HCT116 (cell line): ENCODE measurements around the gene GDI1. TPM values are rescaled to one million over a fixed set of nuclear protein-coding genes. Genes with fewer than 3 reads are reported as not detected.

ENCODE experiments used
- ATAC-seq: fragments of 200-7000 bp; cut with Tn5 transposase; 2 replicates; pipeline ENCODE4 v1.9.1; 2020; ENCODE audit warnings: mild to moderate bottlenecking, moderate library complexity
- BruUV-seq: library from RNA; stranded (reverse); fragments of 400-500 nt; replicated peaks from 2 replicates; lab custom pipeline; 2021; lab: Mats Ljungman, UMichigan
- CTCF ChIA-PET: fragments of 300-600 bp; sonication (Branson Sonifier 250); formaldehyde crosslinking; loops from one replicate; lab custom pipeline; 2021; ENCODE audit warnings: antibody characterized with exemption; lab: Charles Lee
- POLR2A ChIA-PET: fragments of 300-600, 350-600 bp; sonication (Branson Sonifier 250); formaldehyde crosslinking; loops from one replicate; lab custom pipeline; 2021; ENCODE audit warnings: antibody characterized with exemption; lab: Charles Lee
- RAD21 ChIA-PET, 2 experiments: fragments of 300-600 bp; sonication (Branson Sonifier 250); formaldehyde crosslinking; loops; one replicate each; lab custom pipeline; 2023; ENCODE audit warnings: low total read pairs in 2 of 2; ENCODE audit not compliant: uncharacterized antibody in 2 of 2, unreplicated experiment in 2 of 2, low non-redundant PET in 1 of 2; lab: Charles Lee
- DNase-seq: peaks from one replicate; pipeline ENCODE4 v3.0.0-alpha.2; 2010; ENCODE audit warnings: low read depth, low spot score
- H2AFZ ChIP-seq: fragments of 200-600 bp; shearing (Covaris generic), sonication (generic); 2 replicates; pipeline ENCODE4 v1.6.1; 2017; ENCODE audit warnings: low read depth, mixed run types, mixed read lengths, antibody characterized with exemption, low read length; ENCODE audit not compliant: poor library complexity, severe bottlenecking
- H3K27ac ChIP-seq: 2 replicates; pipeline ENCODE4 v1.5.1; 2012; ENCODE audit warnings: low read depth, low read length
- H3K27me3 ChIP-seq: fragments of 200-600 bp; sonication (generic); 2 replicates; pipeline ENCODE4 v1.6.1; 2016; ENCODE audit warnings: mixed run types, low read length, mixed read lengths; ENCODE audit not compliant: insufficient read depth
- H3K36me3 ChIP-seq, 2 experiments: fragments of 200-500 bp in 1 of 2; fragments of 200-600 bp in 1 of 2; sonication (Bioruptor generic) in 1 of 2; sonication (generic) in 1 of 2; 2 replicates each; pipeline versions ENCODE4 v1.5.1 to v1.6.1; 2014 to 2016; ENCODE audit warnings: low read length in 2 of 2, inconsistent platforms in 1 of 2, mixed read lengths in 1 of 2, mixed run types in 1 of 2; ENCODE audit not compliant: insufficient read depth in 2 of 2, control insufficient read depth in 1 of 2
- H3K4me1 ChIP-seq, 2 experiments: fragments of 200-600 bp in 1 of 2; sonication (generic) in 1 of 2; 2 replicates each; pipeline versions ENCODE4 v1.5.1 to v1.6.1; 2012 to 2017; ENCODE audit warnings: low read length in 2 of 2, inconsistent platforms in 1 of 2, mild to moderate bottlenecking in 1 of 2, mixed read lengths in 1 of 2, mixed run types in 1 of 2, moderate library complexity in 1 of 2; ENCODE audit not compliant: insufficient read depth in 2 of 2, control insufficient read depth in 1 of 2
- H3K4me2 ChIP-seq: fragments of 200-600 bp; sonication (generic); 2 replicates; pipeline ENCODE4 v1.6.1; 2017; ENCODE audit warnings: mixed run types, low read length, mixed read lengths
- H3K4me3 ChIP-seq, 2 experiments: fragments of 200-600 bp in 1 of 2; sonication (generic) in 1 of 2; replicated peaks in 1 of 2; 2 replicates each; pipeline ENCODE4 v1.5.1; 2011 to 2016; ENCODE audit warnings: low read length in 2 of 2, control low read depth in 1 of 2, low read depth in 1 of 2, mild to moderate bottlenecking in 1 of 2, mixed read lengths in 1 of 2, mixed run types in 1 of 2
- H3K79me2 ChIP-seq: fragments of 200-600 bp; sonication (generic); 2 replicates; pipeline ENCODE4 v1.6.1; 2017; ENCODE audit warnings: mild to moderate bottlenecking, mixed run types, low read length, moderate library complexity, mixed read lengths; ENCODE audit not compliant: insufficient read depth
- H3K9ac ChIP-seq: fragments of 200-600 bp; sonication (generic); 2 replicates; pipeline ENCODE4 v1.6.1; 2016; ENCODE audit warnings: low read length, mixed read lengths
- H3K9me2 ChIP-seq: fragments of 200-600 bp; sonication (generic), shearing (Covaris generic); 2 replicates; pipeline ENCODE4 v1.6.1; 2017; ENCODE audit warnings: mixed run types, mild to moderate bottlenecking, moderate library complexity; ENCODE audit not compliant: insufficient read depth
- H3K9me3 ChIP-seq, 2 experiments: fragments of 200-500 bp in 1 of 2; fragments of 200-600 bp in 1 of 2; sonication (Bioruptor generic) in 1 of 2; sonication (generic) in 1 of 2; 2 replicates each; pipeline ENCODE4 v1.6.1; 2014 to 2017; ENCODE audit warnings: low read length in 2 of 2, mixed read lengths in 2 of 2, inconsistent platforms in 1 of 2, low read depth in 1 of 2, mild to moderate bottlenecking in 1 of 2, mixed run types in 1 of 2, moderate library complexity in 1 of 2; ENCODE audit not compliant: control insufficient read depth in 1 of 2, insufficient read depth in 1 of 2
- H4K20me1 ChIP-seq: fragments of 200-600 bp; sonication (generic), shearing (Covaris generic); 2 replicates; pipeline ENCODE4 v1.6.1; 2017; ENCODE audit warnings: mixed run types, mild to moderate bottlenecking, moderate library complexity; ENCODE audit not compliant: insufficient read depth
- POLR2A ChIP-seq: IDR thresholded peaks from 2 replicates; pipeline ENCODE4 v1.7.0; 2011; ENCODE audit warnings: borderline replicate concordance; ENCODE audit not compliant: insufficient read depth, insufficient read length; ENCODE audit errors: extremely low read depth
- POLR2AphosphoS5 ChIP-seq: IDR thresholded peaks from 2 replicates; pipeline ENCODE4 v1.6.1; 2011; ENCODE audit warnings: mild to moderate bottlenecking, low read depth, low read length, moderate library complexity
- RAD21 ChIP-seq: IDR thresholded peaks from 2 replicates; pipeline ENCODE4 v1.6.1; 2012; ENCODE audit warnings: low read depth, mild to moderate bottlenecking
- SIN3A ChIP-seq: IDR thresholded peaks from 2 replicates; pipeline ENCODE4 v1.6.1; 2012; ENCODE audit warnings: low read depth
- YY1 ChIP-seq: IDR thresholded peaks from 2 replicates; pipeline ENCODE4 v1.6.1; 2011; ENCODE audit warnings: low read length, low read depth, moderate library complexity, mild to moderate bottlenecking; ENCODE audit not compliant: insufficient replicate concordance; ENCODE audit errors: extremely low read depth
- ZNF274 ChIP-seq: fragments of 200-500 bp; sonication (Bioruptor generic); IDR thresholded peaks from 2 replicates; pipeline ENCODE4 v1.6.1; 2014; ENCODE audit warnings: mild to moderate bottlenecking, low read depth, low read length, inconsistent platforms
- intact Hi-C: fragments of 100-400 bp; cut with micrococcal nuclease; formaldehyde crosslinking; loops from 2 replicates; pipeline ENCODE4 v1.10.0; 2022
- total RNA-seq: library from RNA; stranded (reverse); gene quantifications from one replicate; pipeline ENCODE4 v1.2.1, GENCODE V29; 2021; ENCODE audit not compliant: unreplicated experiment
- TF ChIP-seq, protein P1 (sequence below): IDR thresholded peaks from 2 replicates; pipeline ENCODE4 v1.6.1; 2012
- TF ChIP-seq, protein P2 (sequence below): IDR thresholded peaks from 2 replicates; pipeline ENCODE4 v1.6.1; 2011; ENCODE audit warnings: mild to moderate bottlenecking, low read length, moderate library complexity; ENCODE audit not compliant: insufficient replicate concordance; ENCODE audit errors: extremely low read depth
- TF ChIP-seq, protein P3 (sequence below), 3 experiments: fragments of 200-600 bp in 1 of 3; sonication (generic) in 1 of 3; IDR thresholded peaks in 2 of 3; conservative IDR thresholded peaks in 1 of 3; 2 replicates each; pipeline ENCODE4 v1.5.1; 2012 to 2017; ENCODE audit warnings: low read depth in 2 of 3, low read length in 2 of 3, antibody characterized with exemption in 1 of 3, borderline replicate concordance in 1 of 3, control low read depth in 1 of 3, mild to moderate bottlenecking in 1 of 3, mixed read lengths in 1 of 3, mixed run types in 1 of 3, moderate library complexity in 1 of 3; ENCODE audit not compliant: insufficient read depth in 1 of 3

The GDI1 gene
- total RNA-seq, 1 experiment from 2014 or later = 122 TPM

DNA sequence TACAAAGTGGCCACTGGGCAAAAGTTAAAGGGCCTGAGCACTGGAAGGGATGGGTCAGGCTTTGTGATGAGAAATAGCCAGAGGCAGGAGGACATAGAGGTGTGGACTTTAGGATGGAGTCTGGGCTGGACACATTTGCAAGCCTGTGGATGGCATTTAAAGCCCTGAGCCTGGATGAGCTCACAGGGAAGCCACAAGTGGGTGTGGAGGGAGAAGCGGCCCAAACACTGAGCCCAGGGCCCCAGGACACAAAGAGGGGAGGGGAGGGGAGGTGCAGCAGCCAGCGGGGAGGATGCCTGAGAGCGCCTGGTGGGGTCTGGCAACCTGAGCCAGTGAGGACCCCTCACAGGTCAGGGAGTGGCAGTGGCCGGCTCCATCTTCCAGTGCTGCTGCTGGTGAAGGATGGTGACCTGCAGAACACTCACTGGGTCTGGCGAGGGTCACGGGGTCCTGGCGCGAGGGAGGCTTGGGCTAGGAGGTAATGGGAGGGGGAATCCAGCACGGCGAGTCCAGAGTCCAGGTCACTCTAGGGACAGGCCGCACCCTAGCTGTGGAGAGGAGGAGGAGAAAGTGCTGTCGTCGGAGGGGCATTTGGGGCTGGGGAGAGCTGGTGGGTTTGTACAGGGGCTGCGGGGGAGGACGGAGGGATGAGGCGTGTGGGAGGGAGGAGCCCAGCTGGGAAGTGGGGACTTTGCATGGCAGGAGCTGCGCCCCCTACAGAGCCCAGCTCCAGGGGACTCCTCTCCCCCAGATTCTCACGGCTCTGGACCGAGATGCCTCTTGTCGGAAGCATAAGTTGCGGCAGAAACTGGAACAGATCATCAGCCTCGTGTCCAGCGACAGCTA, 35.1 kb downstream of the GDI1 start (continued):
- TF ChIP-seq, protein P1, sequence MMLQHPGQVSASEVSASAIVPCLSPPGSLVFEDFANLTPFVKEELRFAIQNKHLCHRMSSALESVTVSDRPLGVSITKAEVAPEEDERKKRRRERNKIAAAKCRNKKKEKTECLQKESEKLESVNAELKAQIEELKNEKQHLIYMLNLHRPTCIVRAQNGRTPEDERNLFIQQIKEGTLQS = no peak
- TF ChIP-seq POLR2A (no peak), SIN3A (no peak), POLR2AphosphoS5 (no peak), YY1 (no peak)

DNA sequence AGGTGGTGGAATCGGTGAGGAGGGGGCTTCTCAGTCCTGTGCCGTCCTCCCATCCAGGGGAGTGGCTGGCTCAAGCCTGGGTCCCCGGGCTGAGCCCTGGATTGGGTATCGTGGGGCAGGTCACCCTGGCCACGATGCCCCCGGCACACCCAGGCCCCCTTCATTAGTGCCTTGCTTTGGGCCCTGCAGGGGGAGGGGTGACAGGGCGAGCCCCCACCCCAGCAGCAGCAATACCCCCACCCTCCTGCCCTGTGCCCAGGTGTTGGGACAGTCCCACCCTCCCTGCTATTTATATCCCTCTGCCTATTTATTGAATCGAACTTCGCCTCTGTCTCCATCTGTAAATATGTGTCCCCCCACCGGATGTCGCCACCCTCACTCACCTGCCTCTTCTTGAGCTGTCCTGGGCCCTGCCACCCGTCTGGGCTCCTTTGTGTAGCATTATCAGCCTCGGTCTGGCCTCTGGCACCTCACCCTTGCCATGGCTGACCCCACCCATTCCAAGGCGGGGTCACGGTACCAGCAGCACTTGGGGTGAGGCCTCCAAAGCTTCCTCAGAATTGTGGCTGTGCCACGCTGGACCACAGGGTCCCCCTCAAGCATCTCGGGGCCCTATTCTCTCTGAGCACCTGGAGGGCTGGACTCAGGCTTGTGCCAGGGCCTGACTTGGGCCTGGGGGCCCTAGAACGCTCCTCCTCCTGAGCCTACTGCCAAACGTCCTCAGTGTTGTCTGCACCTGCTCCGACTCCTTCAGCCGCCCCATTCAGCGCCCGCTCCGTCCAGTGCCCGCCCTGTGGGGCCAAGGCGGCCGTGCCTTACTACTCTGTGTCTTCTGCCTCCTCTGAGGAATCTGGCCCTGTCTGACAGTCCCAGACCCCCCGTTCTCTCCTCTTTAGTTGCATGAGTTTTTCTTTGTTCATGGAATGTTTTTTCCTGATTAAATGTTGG, 36.0 kb downstream of the GDI1 start:
- Histone ChIP-seq H2AFZ (no peak overlapping the region), H3K4me2 (no peak overlapping the region), H4K20me1 (no peaks in the 10 kb centered on the region), H3K9me2 (no peaks in the 10 kb centered on the region), H3K27me3 (no peaks in the 10 kb centered on the region), H3K4me3 (no peak overlapping the region), H3K9ac (no peak overlapping the region), H3K79me2 (no peaks in the 10 kb centered on the region), H3K36me3 (no peaks in the 10 kb centered on the region; a peak in 1 of 4 replicates), H3K9me3 (no peaks in the 10 kb centered on the region), H3K27ac (no peak overlapping the region), H3K4me1 (no peaks in the 10 kb centered on the region)
- ChIA-PET CTCF (no interaction called here), RAD21 (no interaction called here), POLR2A (no interaction called here)
- intact Hi-C loops = no loop called here
- no TSS peak for BruUV-seq
- DNase-seq = no peak
- no peak for ATAC-seq
- TF ChIP-seq, protein P2, sequence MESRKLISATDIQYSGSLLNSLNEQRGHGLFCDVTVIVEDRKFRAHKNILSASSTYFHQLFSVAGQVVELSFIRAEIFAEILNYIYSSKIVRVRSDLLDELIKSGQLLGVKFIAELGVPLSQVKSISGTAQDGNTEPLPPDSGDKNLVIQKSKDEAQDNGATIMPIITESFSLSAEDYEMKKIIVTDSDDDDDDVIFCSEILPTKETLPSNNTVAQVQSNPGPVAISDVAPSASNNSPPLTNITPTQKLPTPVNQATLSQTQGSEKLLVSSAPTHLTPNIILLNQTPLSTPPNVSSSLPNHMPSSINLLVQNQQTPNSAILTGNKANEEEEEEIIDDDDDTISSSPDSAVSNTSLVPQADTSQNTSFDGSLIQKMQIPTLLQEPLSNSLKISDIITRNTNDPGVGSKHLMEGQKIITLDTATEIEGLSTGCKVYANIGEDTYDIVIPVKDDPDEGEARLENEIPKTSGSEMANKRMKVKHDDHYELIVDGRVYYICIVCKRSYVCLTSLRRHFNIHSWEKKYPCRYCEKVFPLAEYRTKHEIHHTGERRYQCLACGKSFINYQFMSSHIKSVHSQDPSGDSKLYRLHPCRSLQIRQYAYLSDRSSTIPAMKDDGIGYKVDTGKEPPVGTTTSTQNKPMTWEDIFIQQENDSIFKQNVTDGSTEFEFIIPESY = no peak
- TF ChIP-seq RAD21 (no peak), ZNF274 (no peak), POLR2AphosphoS5 (no peak)
- TF ChIP-seq, protein P3, sequence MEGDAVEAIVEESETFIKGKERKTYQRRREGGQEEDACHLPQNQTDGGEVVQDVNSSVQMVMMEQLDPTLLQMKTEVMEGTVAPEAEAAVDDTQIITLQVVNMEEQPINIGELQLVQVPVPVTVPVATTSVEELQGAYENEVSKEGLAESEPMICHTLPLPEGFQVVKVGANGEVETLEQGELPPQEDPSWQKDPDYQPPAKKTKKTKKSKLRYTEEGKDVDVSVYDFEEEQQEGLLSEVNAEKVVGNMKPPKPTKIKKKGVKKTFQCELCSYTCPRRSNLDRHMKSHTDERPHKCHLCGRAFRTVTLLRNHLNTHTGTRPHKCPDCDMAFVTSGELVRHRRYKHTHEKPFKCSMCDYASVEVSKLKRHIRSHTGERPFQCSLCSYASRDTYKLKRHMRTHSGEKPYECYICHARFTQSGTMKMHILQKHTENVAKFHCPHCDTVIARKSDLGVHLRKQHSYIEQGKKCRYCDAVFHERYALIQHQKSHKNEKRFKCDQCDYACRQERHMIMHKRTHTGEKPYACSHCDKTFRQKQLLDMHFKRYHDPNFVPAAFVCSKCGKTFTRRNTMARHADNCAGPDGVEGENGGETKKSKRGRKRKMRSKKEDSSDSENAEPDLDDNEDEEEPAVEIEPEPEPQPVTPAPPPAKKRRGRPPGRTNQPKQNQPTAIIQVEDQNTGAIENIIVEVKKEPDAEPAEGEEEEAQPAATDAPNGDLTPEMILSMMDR (IDR thresholded peaks at IDR 0.05 in 2 of 3, conservative IDR thresholded peaks at IDR 0.05 in 1 of 3; ENCODE audit: borderline replicate concordance in 1 of 3, insufficient read depth in 1 of 3, low read depth in 2 of 3, low read length in 2 of 3) = no peak
